SK-MEL-5 (cell line): ENCODE measurements around the gene MMS19. TPM values are rescaled to one million over a fixed set of nuclear protein-coding genes. Genes with fewer than 3 reads are reported as not detected.

Source experiments
- DNase-seq: peaks from one replicate; pipeline ENCODE4 v3.0.0-alpha.2; 2016; ENCODE audit warnings: low read depth, low spot score
- in situ Hi-C: cut with HindIII; loops from 2 replicates; pipeline ENCODE4 v1.10.0; 2016; ENCODE audit warnings: low sequenced_read_pairs, high pct_unique_total_duplicates, low pct_unique_long_range_greater_than_20kb
- total RNA-seq: library from RNA; depleted of rRNA; stranded (reverse); fragments of >200 nt; shearing (Covaris generic); gene quantifications from 2 replicates; pipeline ENCODE4 v1.2.3, GENCODE V29; 2014

MMS19 gene
- total RNA-seq, 1 experiment from 2014 or later, result 80.1 TPM

- in situ Hi-C loops, result no loop called here
- DNase-seq, result no peak
These were observed 12.5 kb upstream of the MMS19 start for GRCh38 chr10:97510686-97511085.

- no peak for DNase-seq
- in situ Hi-C loops, result no loop called here
These were observed 11.0 kb upstream of the MMS19 start for GRCh38 chr10:97509120-97509680.

GRCh38 chr10:97508342-97508741, 10.1 kb upstream of the MMS19 start:
- in situ Hi-C loops, result no loop called here
- no peak for DNase-seq

GRCh38 chr10:97506199-97506991, 8.2 kb upstream of the MMS19 start:
- in situ Hi-C loops, result no loop called here
- DNase-seq, result no peak

GRCh38 chr10:97505152-97505551, 6.9 kb upstream of the MMS19 start:
- no peak for DNase-seq
- in situ Hi-C loops, result no loop called here

GRCh38 chr10:97503406-97503805, 5.2 kb upstream of the MMS19 start:
- in situ Hi-C loops, result no loop called here
- DNase-seq, result no peak

- DNase-seq, result no peak
- in situ Hi-C loops, result no loop called here
These were observed 4.7 kb upstream of the MMS19 start for GRCh38 chr10:97502916-97503315.

GRCh38 chr10:97500297-97500575, 2.0 kb upstream of the MMS19 start:
- DNase-seq, result no peak
- in situ Hi-C loops, result no loop called here

- in situ Hi-C loops, result no loop called here
- no peak for DNase-seq
These were observed 1.5 kb upstream of the MMS19 start for GRCh38 chr10:97499561-97500296.

- peak; percentile 32 for DNase-seq
- in situ Hi-C loops, result no loop called here
These were observed 779 bp upstream of the MMS19 start, which contains the start of gene UBTD1 for GRCh38 chr10:97498841-97499560. Gene UBTD1 (plus strand): TSS chr10:97498924. CDS start chr10:97499204, 280 bp downstream.

- in situ Hi-C loops, result no loop called here
These were observed 598 bp downstream of the MMS19 start for GRCh38 chr10:97497572-97498075.

GRCh38 chr10:97494863-97495506, 3.2 kb downstream of the MMS19 start:
- in situ Hi-C loops, result no loop called here
- peak; percentile 57 for DNase-seq

More at GRCh38 chr10:97497572-97498075, 598 bp downstream of the MMS19 start:
- peak; percentile 78 for DNase-seq

GRCh38 chr10:97494151-97494550, 4.1 kb downstream of the MMS19 start:
- peak; percentile 88 for DNase-seq
- in situ Hi-C loops, result no loop called here

GRCh38 chr10:97490592-97490991, 7.6 kb downstream of the MMS19 start:
- no peak for DNase-seq
- in situ Hi-C loops, result no loop called here

- in situ Hi-C loops, result no loop called here
- DNase-seq, result no peak
These were observed 12.5 kb downstream of the MMS19 start for GRCh38 chr10:97485647-97486281.

GRCh38 chr10:97483921-97484320, 14.3 kb downstream of the MMS19 start:
- in situ Hi-C loops, result no loop called here
- DNase-seq, result no peak

GRCh38 chr10:97483506-97483905, 14.7 kb downstream of the MMS19 start:
- in situ Hi-C loops, result no loop called here

More at GRCh38 chr10:97483506-97483905, 14.7 kb downstream of the MMS19 start:
- DNase-seq, result no peak
